ENCODE results near the gene RETREG2.

RETREG2 gene

GRCh38 chr2:219179601-219180465, 1.8 kb downstream of the RETREG2 start:
- H3K27ac ChIP-seq (ENCODE audit: insufficient read depth in 1 of 2, low read depth in 1 of 2, low read length in 2 of 2, poor library complexity in 1 of 2, severe bottlenecking in 2 of 2) = no peak overlapping the region
- POLR2A ChIA-PET = interaction anchor here (0.6 kb wide), 1 partner anchor 32 kb away, joined by 4 read pairs; no protein-coding TSS in a partner anchor
- H3K27me3 ChIP-seq (replicated peaks in 2 of 5; ENCODE audit: control insufficient read depth in 4 of 5, insufficient read depth in 5 of 5, low read length in 4 of 5) = no peaks in the 10 kb centered on the region
- H3K4me1 ChIP-seq (ENCODE audit: control extremely low read depth in 1 of 4, control insufficient read depth in 4 of 4, insufficient read depth in 4 of 4, low read length in 3 of 4) = peaks cover 12 to 69% (median 51%) of the 10 kb centered on the region in 4 experiments
- peak overlapping the region in 4 of 7 experiments; percentile 75 to 95 (median 88) for H3K4me3 ChIP-seq (ENCODE audit: control insufficient read depth in 1 of 7, extremely low read depth in 1 of 7, insufficient read depth in 4 of 7, low read depth in 2 of 7, low read length in 6 of 7)
- no peak for DNase-seq
- 99% methylated on average over 6 of the region's 9 CpGs for WGBS (ENCODE audit: insufficient coverage)
- H3K36me3 ChIP-seq (ENCODE audit: control insufficient read depth in 4 of 4, insufficient read depth in 4 of 4, low read length in 3 of 4) = peaks cover 12 to 53% (median 49%) of the 10 kb centered on the region in 4 experiments
- CTCF ChIA-PET = interaction anchor here (0.8 to 7.4 kb wide), 9 partner anchors 9 to 30 kb away, joined by 3 to 84 read pairs (median 4); partner anchors contain the start of genes SLC23A3 and ZFAND2B
- no peaks in the 10 kb centered on the region for H3K9me3 ChIP-seq (ENCODE audit: control extremely low read depth in 1 of 5, control insufficient read depth in 4 of 5, insufficient read depth in 2 of 5, low read depth in 1 of 5, low read length in 4 of 5)

- peaks cover 7 to 62% (median 44%) of the 10 kb centered on the region in 4 experiments for H3K4me1 ChIP-seq (ENCODE audit: control extremely low read depth in 1 of 4, control insufficient read depth in 4 of 4, insufficient read depth in 4 of 4, low read length in 3 of 4)
Measured at GRCh38 chr2:219180961-219181360, 2.9 kb downstream of the RETREG2 start.

GRCh38 chr2:219181531-219181930, 3.5 kb downstream of the RETREG2 start:
- no peaks in the 10 kb centered on the region for H3K9me3 ChIP-seq (ENCODE audit: control extremely low read depth in 1 of 5, control insufficient read depth in 4 of 5, insufficient read depth in 2 of 5, low read depth in 1 of 5, low read length in 4 of 5)
- H3K27ac ChIP-seq (ENCODE audit: insufficient read depth in 1 of 2, low read depth in 1 of 2, low read length in 2 of 2, poor library complexity in 1 of 2, severe bottlenecking in 2 of 2) = no peak overlapping the region
- peak overlapping the region in 1 of 7 experiments; percentile 4 for H3K4me3 ChIP-seq (ENCODE audit: control insufficient read depth in 1 of 7, extremely low read depth in 1 of 7, insufficient read depth in 4 of 7, low read depth in 2 of 7, low read length in 6 of 7)
- H3K36me3 ChIP-seq (ENCODE audit: control insufficient read depth in 4 of 4, insufficient read depth in 4 of 4, low read length in 3 of 4) = peaks cover 10 to 61% (median 50%) of the 10 kb centered on the region in 4 experiments
- CTCF ChIA-PET = interaction anchor here (0.8 to 7.4 kb wide), 10 partner anchors 10 to 114 kb away, joined by 3 to 84 read pairs (median 6); partner anchors contain the start of genes SLC23A3 and ZFAND2B
- DNase-seq = no peak
- H3K4me1 ChIP-seq (ENCODE audit: control extremely low read depth in 1 of 4, control insufficient read depth in 4 of 4, insufficient read depth in 4 of 4, low read length in 3 of 4) = peaks cover 7 to 59% (median 39%) of the 10 kb centered on the region in 4 experiments
- POLR2A ChIA-PET = no interaction called here
- H3K27me3 ChIP-seq (replicated peaks in 2 of 5; ENCODE audit: control insufficient read depth in 4 of 5, insufficient read depth in 5 of 5, low read length in 4 of 5) = no peaks in the 10 kb centered on the region
- 98% methylated on average over 5 of the region's 6 CpGs for WGBS (ENCODE audit: insufficient coverage)

More at GRCh38 chr2:219180961-219181360, 2.9 kb downstream of the RETREG2 start:
- H3K36me3 ChIP-seq (ENCODE audit: control insufficient read depth in 4 of 4, insufficient read depth in 4 of 4, low read length in 3 of 4) = peaks cover 10 to 58% (median 50%) of the 10 kb centered on the region in 4 experiments
- H3K4me3 ChIP-seq (ENCODE audit: control insufficient read depth in 1 of 7, extremely low read depth in 1 of 7, insufficient read depth in 4 of 7, low read depth in 2 of 7, low read length in 6 of 7) = no peak overlapping the region
- H3K27ac ChIP-seq (ENCODE audit: insufficient read depth in 1 of 2, low read depth in 1 of 2, low read length in 2 of 2, poor library complexity in 1 of 2, severe bottlenecking in 2 of 2) = peak overlapping the region in 1 of 2 experiments; percentile 8
- no peaks in the 10 kb centered on the region for H3K27me3 ChIP-seq (replicated peaks in 2 of 5; ENCODE audit: control insufficient read depth in 4 of 5, insufficient read depth in 5 of 5, low read length in 4 of 5)
- CTCF ChIA-PET = interaction anchor here (0.8 to 7.4 kb wide), 10 partner anchors 10 to 97 kb away, joined by 3 to 84 read pairs (median 4); partner anchors contain the start of genes SLC23A3 and ZFAND2B
- DNase-seq = no peak
- POLR2A ChIA-PET = no interaction called here
- H3K9me3 ChIP-seq (ENCODE audit: control extremely low read depth in 1 of 5, control insufficient read depth in 4 of 5, insufficient read depth in 2 of 5, low read depth in 1 of 5, low read length in 4 of 5) = no peaks in the 10 kb centered on the region
- 90% methylated on average over 4 of the region's 5 CpGs for WGBS (ENCODE audit: insufficient coverage)

GRCh38 chr2:219182331-219183150, 4.5 kb downstream of the RETREG2 start:
- H3K36me3 ChIP-seq (ENCODE audit: control insufficient read depth in 4 of 4, insufficient read depth in 4 of 4, low read length in 3 of 4) = peaks cover 10 to 61% (median 50%) of the 10 kb centered on the region in 4 experiments

GRCh38 chr2:219183151-219183772, 5.2 kb downstream of the RETREG2 start:
- Histone ChIP-seq H3K4me3 (ENCODE audit: control insufficient read depth in 1 of 7, extremely low read depth in 1 of 7, insufficient read depth in 4 of 7, low read depth in 2 of 7, low read length in 6 of 7) (no peak overlapping the region), H3K27ac (ENCODE audit: insufficient read depth in 1 of 2, low read depth in 1 of 2, low read length in 2 of 2, poor library complexity in 1 of 2, severe bottlenecking in 2 of 2) (peak overlapping the region in 1 of 2 experiments; percentile 59), H3K27me3 (replicated peaks in 2 of 5; ENCODE audit: control insufficient read depth in 4 of 5, insufficient read depth in 5 of 5, low read length in 4 of 5) (no peaks in the 10 kb centered on the region), H3K9me3 (ENCODE audit: control extremely low read depth in 1 of 5, control insufficient read depth in 4 of 5, insufficient read depth in 2 of 5, low read depth in 1 of 5, low read length in 4 of 5) (no peaks in the 10 kb centered on the region), H3K36me3 (ENCODE audit: control insufficient read depth in 4 of 4, insufficient read depth in 4 of 4, low read length in 3 of 4) (peaks cover 10 to 61% (median 50%) of the 10 kb centered on the region in 4 experiments), H3K4me1 (ENCODE audit: control extremely low read depth in 1 of 4, control insufficient read depth in 4 of 4, insufficient read depth in 4 of 4, low read length in 3 of 4) (peaks cover 5 to 51% (median 29%) of the 10 kb centered on the region in 4 experiments)
- ChIA-PET POLR2A (interaction anchor here (1.4 kb wide), 1 partner anchor 11 kb away, joined by 4 read pairs; no protein-coding TSS in a partner anchor), CTCF (interaction anchor here (0.7 to 7.4 kb wide), 8 partner anchors 9 to 94 kb away, joined by 3 to 84 read pairs (median 13); partner anchors contain the start of genes SLC23A3 and ZFAND2B)
- 96% methylated on average over 5 of the region's 6 CpGs for WGBS (ENCODE audit: insufficient coverage)
- no peak for DNase-seq

More at GRCh38 chr2:219182331-219183150, 4.5 kb downstream of the RETREG2 start:
- no peaks in the 10 kb centered on the region for H3K27me3 ChIP-seq (replicated peaks in 2 of 5; ENCODE audit: control insufficient read depth in 4 of 5, insufficient read depth in 5 of 5, low read length in 4 of 5)
- DNase-seq = peak in 2 of 3 donors; percentile 41 to 82
- peak overlapping the region in 1 of 2 experiments; percentile 59 for H3K27ac ChIP-seq (ENCODE audit: insufficient read depth in 1 of 2, low read depth in 1 of 2, low read length in 2 of 2, poor library complexity in 1 of 2, severe bottlenecking in 2 of 2)
- peak overlapping the region in 2 of 7 experiments; percentile 12 to 25 for H3K4me3 ChIP-seq (ENCODE audit: control insufficient read depth in 1 of 7, extremely low read depth in 1 of 7, insufficient read depth in 4 of 7, low read depth in 2 of 7, low read length in 6 of 7)
- peaks cover 5 to 54% (median 31%) of the 10 kb centered on the region in 4 experiments for H3K4me1 ChIP-seq (ENCODE audit: control extremely low read depth in 1 of 4, control insufficient read depth in 4 of 4, insufficient read depth in 4 of 4, low read length in 3 of 4)
- CTCF ChIA-PET = interaction anchor here (0.5 to 7.4 kb wide), 14 partner anchors 8 to 113 kb away, joined by 3 to 84 read pairs (median 6); partner anchors contain the start of genes GLB1L, SLC23A3, STK16 and ZFAND2B
- POLR2A ChIA-PET = interaction anchor here (1.4 kb wide), 1 partner anchor 10 kb away, joined by 4 read pairs; no protein-coding TSS in a partner anchor
- H3K9me3 ChIP-seq (ENCODE audit: control extremely low read depth in 1 of 5, control insufficient read depth in 4 of 5, insufficient read depth in 2 of 5, low read depth in 1 of 5, low read length in 4 of 5) = no peaks in the 10 kb centered on the region
- 27% methylated on average over 3 of the region's 8 CpGs for WGBS (ENCODE audit: insufficient coverage)

DNA sequence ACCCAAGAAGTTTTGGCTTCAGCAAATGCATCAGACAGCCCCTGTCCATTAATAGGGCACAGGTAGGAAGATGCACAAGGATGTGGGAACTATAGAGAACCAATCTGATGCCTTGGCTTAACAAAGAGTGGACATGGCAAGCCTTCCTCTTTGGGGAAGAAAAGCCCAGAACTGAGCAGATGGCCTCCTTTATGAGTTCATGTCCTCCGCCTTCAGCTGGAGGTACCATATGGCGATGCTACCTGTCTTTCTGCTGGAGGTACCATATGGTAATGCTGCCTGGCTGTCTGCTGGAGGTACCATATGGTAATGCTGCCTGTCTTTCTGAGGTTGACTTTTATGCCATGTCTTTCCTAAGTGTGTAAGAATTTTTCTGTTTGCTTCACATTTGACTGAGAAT, 6.0 kb downstream of the RETREG2 start:
- H3K27ac ChIP-seq (ENCODE audit: insufficient read depth in 1 of 2, low read depth in 1 of 2, low read length in 2 of 2, poor library complexity in 1 of 2, severe bottlenecking in 2 of 2) = no peak overlapping the region
- H3K4me3 ChIP-seq (ENCODE audit: control insufficient read depth in 1 of 7, extremely low read depth in 1 of 7, insufficient read depth in 4 of 7, low read depth in 2 of 7, low read length in 6 of 7) = no peak overlapping the region
- peaks cover 10 to 61% (median 50%) of the 10 kb centered on the region in 4 experiments for H3K36me3 ChIP-seq (ENCODE audit: control insufficient read depth in 4 of 4, insufficient read depth in 4 of 4, low read length in 3 of 4)
- POLR2A ChIA-PET = no interaction called here
- CTCF ChIA-PET = interaction anchor here (0.6 to 7.4 kb wide), 5 partner anchors 10 to 571 kb away, joined by 3 to 84 read pairs (median 13); partner anchors contain the start of gene ZFAND2B
- DNase-seq = no peak
- WGBS (ENCODE audit: insufficient coverage) = 100% methylated on average over 2 of the region's 2 CpGs
- peaks cover 2 to 45% (median 23%) of the 10 kb centered on the region in 4 experiments for H3K4me1 ChIP-seq (ENCODE audit: control extremely low read depth in 1 of 4, control insufficient read depth in 4 of 4, insufficient read depth in 4 of 4, low read length in 3 of 4)
- no peaks in the 10 kb centered on the region for H3K9me3 ChIP-seq (ENCODE audit: control extremely low read depth in 1 of 5, control insufficient read depth in 4 of 5, insufficient read depth in 2 of 5, low read depth in 1 of 5, low read length in 4 of 5)
- no peaks in the 10 kb centered on the region for H3K27me3 ChIP-seq (replicated peaks in 2 of 5; ENCODE audit: control insufficient read depth in 4 of 5, insufficient read depth in 5 of 5, low read length in 4 of 5)
